BE2C (cell line): ENCODE data around the gene SRSF10. TPM values are rescaled to one million over a fixed set of nuclear protein-coding genes. Genes with fewer than 3 reads are reported as not detected.

Experiments used
- DNase-seq: peaks from one replicate; pipeline ENCODE4 v3.0.0-alpha.2; 2020
- H3K27me3 ChIP-seq: fragments of 250-450 bp; sonication (Bioruptor Pico); 2 replicates; pipeline ENCODE4 v1.5.1; 2020; ENCODE audit warnings: mild to moderate bottlenecking
- H3K36me3 ChIP-seq: fragments of 250-450 bp; sonication (Bioruptor Pico); 2 replicates; pipeline ENCODE4 v1.5.1; 2020; ENCODE audit warnings: mild to moderate bottlenecking
- H3K4me1 ChIP-seq: fragments of 250-450 bp; sonication (Bioruptor Pico); 2 replicates; pipeline ENCODE4 v1.5.1; 2020
- H3K4me3 ChIP-seq: 2 replicates; pipeline ENCODE4 v1.5.1; 2011; ENCODE audit warnings: low read depth, low read length
- H3K9me3 ChIP-seq: fragments of 250-450 bp; sonication (Bioruptor Pico); 2 replicates; pipeline ENCODE4 v1.5.1; 2020
- polyA plus RNA-seq: library from polyadenylated mRNA; unstranded; fragments of >200 nt; gene quantifications from one replicate; pipeline ENCODE4 v1.2.1, GENCODE V29; 2012; ENCODE audit warnings: low read depth, missing spikeins; ENCODE audit not compliant: insufficient read length, insufficient read depth
- TF ChIP-seq, protein P1 (sequence below): IDR thresholded peaks from 2 replicates; pipeline ENCODE4 v1.5.1; 2012; ENCODE audit warnings: mild to moderate bottlenecking, low read depth, low read length

Gene SRSF10
- polyA plus RNA-seq: 57.4 TPM

DNA sequence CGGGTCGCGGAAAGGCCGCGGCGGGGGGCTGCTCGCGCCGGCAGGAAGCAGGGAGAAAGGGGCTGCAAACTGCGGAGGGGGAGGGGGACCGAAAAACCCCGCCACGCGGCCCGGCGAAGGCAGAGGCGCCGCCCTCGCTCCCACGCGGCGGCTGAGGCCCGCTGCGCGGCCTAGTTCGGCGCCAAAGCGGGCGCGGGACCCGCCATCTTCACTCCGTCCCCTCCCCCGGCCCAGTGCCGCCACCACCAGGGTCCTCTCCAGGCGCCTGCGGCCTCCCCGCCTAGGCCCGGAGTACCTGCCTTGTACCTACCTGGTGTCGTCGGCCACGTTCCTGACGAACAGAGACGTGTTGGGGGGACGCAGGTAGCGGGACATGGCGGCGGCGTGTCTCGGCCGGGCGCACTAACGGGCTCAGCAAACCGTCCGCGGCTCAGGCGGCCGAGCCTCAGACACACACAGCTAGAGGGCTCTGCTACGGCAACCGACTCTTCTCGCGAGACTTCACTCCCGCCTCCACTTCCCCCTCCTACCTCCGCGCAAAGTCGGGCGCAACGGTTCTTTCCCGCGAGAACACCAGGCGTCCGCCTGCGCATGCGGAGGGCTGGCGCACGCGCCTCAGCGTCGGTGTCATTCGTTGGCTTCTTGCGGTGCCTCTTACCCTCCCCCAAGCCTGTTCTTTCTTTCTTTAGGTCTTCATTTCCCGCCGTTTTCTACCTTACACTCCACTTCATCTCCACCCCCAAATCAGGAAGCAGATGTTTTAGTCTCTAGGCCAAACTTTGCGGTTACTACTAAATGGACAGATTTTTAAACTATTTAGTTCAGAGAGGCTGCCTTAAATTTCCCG is at the start of gene SRSF10:
Gene SRSF10, minus strand, starts transcription at position 447 of the 847 bp plus-strand sequence. Its CDS starts 72 bp downstream, at position 375.
- TF ChIP-seq, protein P1, sequence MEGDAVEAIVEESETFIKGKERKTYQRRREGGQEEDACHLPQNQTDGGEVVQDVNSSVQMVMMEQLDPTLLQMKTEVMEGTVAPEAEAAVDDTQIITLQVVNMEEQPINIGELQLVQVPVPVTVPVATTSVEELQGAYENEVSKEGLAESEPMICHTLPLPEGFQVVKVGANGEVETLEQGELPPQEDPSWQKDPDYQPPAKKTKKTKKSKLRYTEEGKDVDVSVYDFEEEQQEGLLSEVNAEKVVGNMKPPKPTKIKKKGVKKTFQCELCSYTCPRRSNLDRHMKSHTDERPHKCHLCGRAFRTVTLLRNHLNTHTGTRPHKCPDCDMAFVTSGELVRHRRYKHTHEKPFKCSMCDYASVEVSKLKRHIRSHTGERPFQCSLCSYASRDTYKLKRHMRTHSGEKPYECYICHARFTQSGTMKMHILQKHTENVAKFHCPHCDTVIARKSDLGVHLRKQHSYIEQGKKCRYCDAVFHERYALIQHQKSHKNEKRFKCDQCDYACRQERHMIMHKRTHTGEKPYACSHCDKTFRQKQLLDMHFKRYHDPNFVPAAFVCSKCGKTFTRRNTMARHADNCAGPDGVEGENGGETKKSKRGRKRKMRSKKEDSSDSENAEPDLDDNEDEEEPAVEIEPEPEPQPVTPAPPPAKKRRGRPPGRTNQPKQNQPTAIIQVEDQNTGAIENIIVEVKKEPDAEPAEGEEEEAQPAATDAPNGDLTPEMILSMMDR: peak; percentile 17; the same call in 1 of the 2 replicates
- H3K27me3 ChIP-seq: no peaks in the 10 kb centered on the region
- H3K4me1 ChIP-seq: peaks cover 4% of the 10 kb centered on the region
- peak within 1 kb of the TSS; percentile 84 for H3K4me3 ChIP-seq
- H3K9me3 ChIP-seq: no peaks in the 10 kb centered on the region
- peaks cover 3% of the 10 kb centered on the region for H3K36me3 ChIP-seq
- DNase-seq: peak; percentile 94

DNA sequence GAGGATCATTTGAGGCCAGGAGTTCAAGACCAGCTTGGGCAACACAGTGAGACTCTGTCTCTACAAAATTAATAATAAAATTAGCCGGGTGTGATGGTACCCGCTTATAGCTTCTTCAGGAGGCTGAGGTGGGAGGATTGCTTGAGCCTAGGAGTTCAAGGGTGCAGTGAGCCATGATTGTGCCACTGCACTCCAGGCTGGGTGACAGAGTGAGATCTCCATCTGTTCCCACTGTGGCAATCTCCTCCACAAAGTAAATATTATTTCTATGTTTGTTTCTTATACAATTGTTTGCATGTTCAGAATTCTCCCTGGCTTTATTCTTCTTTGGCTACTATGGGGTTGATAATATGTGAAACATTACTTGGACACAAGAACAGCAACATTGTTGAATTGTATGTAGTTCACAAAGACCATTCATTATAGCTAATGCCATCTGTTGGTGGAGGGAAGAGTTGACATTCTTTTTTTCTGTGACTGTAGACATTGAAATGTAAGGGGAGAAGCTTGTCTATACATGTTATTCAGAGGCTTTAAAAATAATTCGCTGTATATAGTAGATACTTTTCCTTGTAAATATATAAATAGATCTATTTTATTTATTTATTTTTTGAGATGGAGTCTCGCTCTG is 47.8 kb upstream of the SRSF10 start:
- Histone ChIP-seq H3K4me3 (no peak overlapping the region), H3K36me3 (no peaks in the 10 kb centered on the region), H3K9me3 (no peaks in the 10 kb centered on the region), H3K27me3 (no peaks in the 10 kb centered on the region), H3K4me1 (no peaks in the 10 kb centered on the region)
- no peak for DNase-seq
- TF ChIP-seq, protein P1: peak; percentile 31; the same call in 1 of the 2 replicates

DNA sequence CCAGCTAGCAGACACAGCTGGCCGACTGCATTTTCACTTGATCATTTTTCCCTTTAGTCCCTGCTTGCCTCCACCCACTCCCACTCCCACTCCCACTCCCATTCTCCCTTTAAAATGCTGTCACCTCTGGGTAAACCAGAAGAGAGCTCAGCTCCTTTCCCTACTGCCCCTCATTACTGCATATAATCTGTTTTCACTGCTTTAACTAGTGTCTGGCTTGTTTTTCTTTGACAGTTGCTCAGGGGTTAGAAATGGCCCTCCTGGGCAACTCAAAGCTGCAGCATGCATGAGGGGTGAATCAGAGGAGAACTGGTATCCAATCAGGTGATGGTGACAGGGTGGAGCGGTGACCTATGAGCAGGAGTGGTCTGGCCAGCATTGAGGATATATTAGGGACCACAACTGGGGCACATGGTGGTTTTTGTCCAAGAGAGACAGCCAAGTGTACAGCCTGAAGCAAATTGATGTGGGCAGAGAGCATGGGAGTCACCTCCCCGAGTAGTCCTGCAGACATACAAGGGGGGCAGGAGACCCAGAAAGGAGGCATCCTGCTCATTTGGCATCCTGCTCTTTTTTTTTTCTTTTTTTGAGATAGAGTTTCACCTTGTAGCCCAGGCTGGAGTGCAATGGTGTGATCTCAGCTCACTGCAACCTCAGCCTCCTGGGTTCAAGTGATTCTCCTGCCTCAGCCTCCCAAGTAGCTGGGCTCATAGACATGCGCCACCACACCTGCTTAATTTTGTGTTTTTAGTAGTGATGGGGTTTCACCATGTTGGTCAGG is 42.6 kb upstream of the SRSF10 start:
- Histone ChIP-seq H3K9me3 (no peaks in the 10 kb centered on the region), H3K4me1 (no peaks in the 10 kb centered on the region), H3K27me3 (no peaks in the 10 kb centered on the region), H3K4me3 (no peak overlapping the region), H3K36me3 (no peaks in the 10 kb centered on the region)
- TF ChIP-seq, protein P1: no peak
- DNase-seq: no peak

DNA sequence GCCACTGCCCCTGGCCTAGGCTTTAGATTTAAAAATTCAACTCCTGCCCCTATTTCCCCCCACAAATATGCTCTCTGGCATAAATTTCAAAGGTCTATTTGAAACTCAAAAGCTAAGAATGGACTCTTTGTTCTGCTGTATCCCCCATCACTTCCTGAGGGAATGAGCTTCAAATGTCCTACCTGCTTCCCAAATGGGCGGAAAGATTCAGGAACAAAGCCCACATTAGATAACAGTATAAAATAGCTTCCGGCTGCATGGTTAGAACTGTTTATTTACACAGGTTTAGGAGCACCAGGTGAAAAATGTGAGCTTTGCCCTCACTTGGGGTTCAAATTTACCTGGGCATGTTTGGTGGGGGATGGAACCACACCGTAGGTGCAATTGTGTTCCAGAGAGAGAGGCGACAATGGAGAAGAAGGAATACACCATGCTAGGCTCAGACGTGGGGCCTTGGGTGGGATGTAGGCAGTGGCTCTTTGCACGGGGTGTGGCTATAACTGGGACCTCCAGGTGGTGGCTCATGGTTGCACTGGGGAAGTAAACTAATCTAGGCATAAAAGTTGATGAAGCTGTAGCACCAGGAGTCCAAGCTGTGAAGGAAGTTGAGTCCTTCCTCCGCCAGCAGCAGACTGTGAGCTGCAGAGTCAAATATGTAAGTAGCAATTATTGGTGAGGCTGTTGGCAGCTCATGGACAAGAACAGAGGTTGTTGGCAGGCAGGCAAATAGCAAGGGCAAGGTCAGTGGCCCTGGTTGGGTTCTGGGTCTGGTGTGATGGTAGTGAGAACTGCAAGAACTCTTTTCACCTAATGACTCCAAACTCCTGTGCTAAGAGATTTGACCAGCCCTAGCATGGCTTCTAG is 41.5 kb upstream of the SRSF10 start:
- TF ChIP-seq, protein P1: no peak
- Histone ChIP-seq H3K27me3 (no peaks in the 10 kb centered on the region), H3K4me3 (no peak overlapping the region), H3K4me1 (no peaks in the 10 kb centered on the region), H3K9me3 (no peaks in the 10 kb centered on the region), H3K36me3 (no peaks in the 10 kb centered on the region)
- no peak for DNase-seq

DNA sequence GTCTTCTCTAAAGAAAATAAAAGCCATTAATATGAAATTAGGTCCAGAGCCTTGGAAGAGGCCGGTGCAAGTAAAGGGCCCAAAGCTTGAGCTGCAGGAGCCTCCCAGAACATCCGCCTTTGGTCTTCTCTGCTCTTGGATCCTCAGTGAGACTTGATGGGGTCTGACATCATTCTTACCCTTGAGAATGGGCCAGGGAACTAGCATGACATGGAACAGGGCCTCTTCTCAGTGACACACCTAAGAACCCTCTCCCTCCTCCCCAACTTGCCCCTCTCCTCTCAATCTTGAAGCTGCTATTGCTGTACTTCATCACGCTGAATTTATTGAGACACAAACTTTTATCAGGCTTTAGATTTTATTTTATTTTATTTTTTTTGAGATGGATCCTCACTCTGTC is 40.3 kb upstream of the SRSF10 start:
- no peaks in the 10 kb centered on the region for H3K36me3 ChIP-seq
- no peak overlapping the region for H3K4me3 ChIP-seq
- DNase-seq: no peak
- H3K4me1 ChIP-seq: no peaks in the 10 kb centered on the region
- H3K9me3 ChIP-seq: no peaks in the 10 kb centered on the region
- H3K27me3 ChIP-seq: no peaks in the 10 kb centered on the region
- TF ChIP-seq, protein P1: no peak
